Kidney (tissue), 14 donors: ENCODE measurements around the gene ATP1A3. TPM values are rescaled to one million over a fixed set of nuclear protein-coding genes. Genes with fewer than 3 reads are reported as not detected.
A peak's percentile ranks its signal among the peaks of the same experiment; 100 is the strongest.

Experiments
- DNase-seq, 5 donors: peaks; one replicate each; pipeline ENCODE4 v3.0.0-alpha.2; 2013 to 2020
- FAIRE-seq: peaks from 2 replicates; lab custom pipeline; 2012; peaks lifted over from hg19 to GRCh38; lab: Jason Lieb, UNC
- H3K27ac ChIP-seq, 2 donors: one replicate each; pipeline ENCODE4 v1.7.0; 2013; ENCODE audit warnings: low read depth in 2 of 2, low read length in 2 of 2, inconsistent platforms in 1 of 2
- H3K27me3 ChIP-seq: one replicate; pipeline ENCODE4 v1.7.1; 2013; ENCODE audit warnings: low read length, inconsistent platforms; ENCODE audit not compliant: control insufficient read depth, insufficient read depth
- H3K36me3 ChIP-seq, 3 donors: one replicate each; pipeline versions ENCODE4 v1.7.0 to v1.7.1; 2013; ENCODE audit warnings: low read length in 3 of 3, control low read depth in 1 of 3, inconsistent platforms in 1 of 3; ENCODE audit not compliant: insufficient read depth in 3 of 3, control insufficient read depth in 2 of 3
- H3K4me1 ChIP-seq, 3 donors: one replicate each; pipeline versions ENCODE4 v1.7.0 to v1.7.1; 2013; ENCODE audit warnings: low read length in 3 of 3, inconsistent platforms in 1 of 3, low read depth in 1 of 3; ENCODE audit not compliant: control insufficient read depth in 2 of 3, insufficient read depth in 2 of 3
- H3K4me3 ChIP-seq, 3 donors: one replicate each; pipeline versions ENCODE4 v1.7.0 to v1.8.1; 2013; ENCODE audit warnings: low read length in 3 of 3, control low read depth in 1 of 3, inconsistent platforms in 1 of 3
- H3K9ac ChIP-seq, 3 donors: one replicate each; pipeline versions ENCODE4 v1.7.0 to v1.7.1; 2013; ENCODE audit warnings: low read length in 3 of 3, control low read depth in 1 of 3, inconsistent platforms in 1 of 3
- H3K9me3 ChIP-seq, 3 donors: one replicate each; pipeline versions ENCODE4 v1.7.0 to v1.7.1; 2013; ENCODE audit warnings: low read length in 3 of 3, control low read depth in 1 of 3, inconsistent platforms in 1 of 3; ENCODE audit not compliant: control insufficient read depth in 2 of 3, insufficient read depth in 1 of 3
- intact Hi-C: fragments of 100-400 bp; cut with DNase I; formaldehyde crosslinking; loops from one replicate; pipeline ENCODE4 v1.11.1; 2022
- polyA plus RNA-seq: library from polyadenylated mRNA; stranded (reverse); fragments of 350-450 nt; fragmentation: Illumina TruSeq; extraction: RNeasy Lipid Tissue Mini Kit (QIAGEN cat#74804); gene quantifications from one replicate; pipeline ENCODE4 v1.2.3, GENCODE V29; 2014; ENCODE audit warnings: low read depth, low replicate concordance; ENCODE audit not compliant: insufficient read depth
- total RNA-seq: library from RNA; stranded (reverse); fragmentation: NEBNext Ultra II Directional; extraction: Animal tissue kit (Norgen Biotek cat#: 25700); gene quantifications from one replicate; pipeline ENCODE4 v1.2.1, GENCODE V29; 2021
- TF ChIP-seq, protein P1 (sequence below): IDR thresholded peaks from 3 replicates; pipeline ENCODE4 v1.5.1; 2012; ENCODE audit warnings: mild to moderate bottlenecking, moderate library complexity, borderline replicate concordance; ENCODE audit not compliant: insufficient read depth; ENCODE audit errors: extremely low read depth
- donor health status: control.
- donor health status: control.
- donor health status: control.
- donor health status: control.
- donor health status: control.
- donor health status: DM: yes; HTN: yes; CAD: no.
- donor health status: Normal renal cell carcinoma (clear cell type).

Gene ATP1A3
- total and polyA plus RNA-seq, 2 donors from 2014 or later: not detected

DNA sequence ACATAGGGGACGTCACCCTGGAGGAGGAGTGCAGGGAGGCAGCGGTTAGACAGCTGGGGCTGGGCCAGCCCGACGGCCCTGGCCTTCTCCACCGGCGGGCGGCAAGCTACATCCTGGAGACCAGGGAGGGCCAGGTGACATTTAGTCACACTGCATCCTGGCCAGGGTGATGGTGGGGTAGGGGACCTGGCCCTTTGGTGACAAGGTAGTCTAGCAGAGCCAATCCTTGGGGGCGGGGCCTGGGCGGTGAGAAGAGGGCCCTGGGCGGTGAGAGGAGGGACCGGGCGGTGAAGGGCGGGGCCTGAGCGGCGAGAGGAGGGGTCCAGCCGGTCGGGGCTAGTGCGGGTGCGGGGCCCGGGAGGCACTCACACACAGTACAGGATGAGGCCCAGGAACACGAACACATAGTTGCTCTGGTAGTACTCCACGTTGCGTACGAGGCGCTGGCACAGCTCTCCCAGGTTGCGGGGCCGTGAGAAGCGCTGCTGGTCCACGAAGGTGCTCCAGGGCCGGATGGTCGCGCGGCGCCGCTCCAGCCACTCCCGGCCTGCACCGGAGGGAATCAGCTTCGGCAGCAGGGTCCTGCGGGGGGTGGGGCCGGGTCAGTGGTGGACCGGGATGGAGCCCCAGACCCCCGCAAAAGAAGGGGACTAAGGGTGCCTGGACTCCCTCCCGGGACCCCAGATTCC, 35.5 kb downstream of the ATP1A3 start:
- intact Hi-C loops: no loop called here
- Histone ChIP-seq H3K4me3 (peak overlapping the region; percentile 69 to 84 (median 75)), H3K36me3 (peaks cover 0 to 6% (median 3%) of the 10 kb centered on the region in 3 donors), H3K27me3 (no peaks in the 10 kb centered on the region), H3K27ac (peak overlapping the region; percentile 79 to 86), H3K9me3 (no peaks in the 10 kb centered on the region), H3K9ac (peak overlapping the region; percentile 65 to 83 (median 75)), H3K4me1 (peaks cover 0 to 15% (median 4%) of the 10 kb centered on the region in 3 donors)
- TF ChIP-seq, protein P1, sequence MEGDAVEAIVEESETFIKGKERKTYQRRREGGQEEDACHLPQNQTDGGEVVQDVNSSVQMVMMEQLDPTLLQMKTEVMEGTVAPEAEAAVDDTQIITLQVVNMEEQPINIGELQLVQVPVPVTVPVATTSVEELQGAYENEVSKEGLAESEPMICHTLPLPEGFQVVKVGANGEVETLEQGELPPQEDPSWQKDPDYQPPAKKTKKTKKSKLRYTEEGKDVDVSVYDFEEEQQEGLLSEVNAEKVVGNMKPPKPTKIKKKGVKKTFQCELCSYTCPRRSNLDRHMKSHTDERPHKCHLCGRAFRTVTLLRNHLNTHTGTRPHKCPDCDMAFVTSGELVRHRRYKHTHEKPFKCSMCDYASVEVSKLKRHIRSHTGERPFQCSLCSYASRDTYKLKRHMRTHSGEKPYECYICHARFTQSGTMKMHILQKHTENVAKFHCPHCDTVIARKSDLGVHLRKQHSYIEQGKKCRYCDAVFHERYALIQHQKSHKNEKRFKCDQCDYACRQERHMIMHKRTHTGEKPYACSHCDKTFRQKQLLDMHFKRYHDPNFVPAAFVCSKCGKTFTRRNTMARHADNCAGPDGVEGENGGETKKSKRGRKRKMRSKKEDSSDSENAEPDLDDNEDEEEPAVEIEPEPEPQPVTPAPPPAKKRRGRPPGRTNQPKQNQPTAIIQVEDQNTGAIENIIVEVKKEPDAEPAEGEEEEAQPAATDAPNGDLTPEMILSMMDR: peak; percentile 10
- FAIRE-seq (no peak), DNase-seq (peak; percentile 86 to 95 (median 94))

DNA sequence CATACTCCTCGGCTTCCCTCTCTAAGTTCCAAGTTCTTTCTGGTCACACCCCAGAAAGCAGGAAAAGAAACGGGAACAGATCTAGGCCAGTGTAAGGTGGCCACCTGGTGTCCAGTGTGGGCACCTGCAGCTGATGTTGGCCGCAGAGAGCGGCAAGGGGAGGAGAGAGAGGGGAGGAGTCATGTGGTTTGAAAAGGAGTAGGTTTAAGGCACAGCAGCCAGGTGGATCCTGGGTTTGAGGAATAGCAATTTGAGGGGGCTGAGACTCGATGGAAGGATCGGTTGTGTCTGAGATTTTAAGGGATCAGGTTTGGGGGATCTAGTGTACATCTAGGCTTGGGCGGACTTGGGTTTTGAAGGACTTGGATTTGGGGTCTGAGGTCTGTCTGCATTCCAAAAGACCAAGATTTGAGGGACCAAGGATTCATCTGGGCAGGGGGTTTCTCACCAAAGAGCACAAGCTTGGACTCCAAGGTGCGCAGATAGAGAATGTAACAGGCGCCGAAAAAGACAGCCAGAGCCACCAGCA, 36.1 kb downstream of the ATP1A3 start:
- TF ChIP-seq, protein P1: peak; percentile 90
- intact Hi-C loops: no loop called here
- Histone ChIP-seq H3K4me1 (peaks cover 0 to 15% (median 4%) of the 10 kb centered on the region in 3 donors), H3K27ac (peak overlapping the region; percentile 79 to 86), H3K4me3 (peak overlapping the region; percentile 24 to 84 (median 69)), H3K9ac (peak overlapping the region; percentile 15 to 75 (median 17)), H3K9me3 (no peaks in the 10 kb centered on the region), H3K27me3 (no peaks in the 10 kb centered on the region), H3K36me3 (peaks cover 0 to 6% (median 3%) of the 10 kb centered on the region in 3 donors)
- DNase-seq (peak in 4 of 5 donors; percentile 91 to 96 (median 93)), FAIRE-seq (peak; percentile 70)

DNA sequence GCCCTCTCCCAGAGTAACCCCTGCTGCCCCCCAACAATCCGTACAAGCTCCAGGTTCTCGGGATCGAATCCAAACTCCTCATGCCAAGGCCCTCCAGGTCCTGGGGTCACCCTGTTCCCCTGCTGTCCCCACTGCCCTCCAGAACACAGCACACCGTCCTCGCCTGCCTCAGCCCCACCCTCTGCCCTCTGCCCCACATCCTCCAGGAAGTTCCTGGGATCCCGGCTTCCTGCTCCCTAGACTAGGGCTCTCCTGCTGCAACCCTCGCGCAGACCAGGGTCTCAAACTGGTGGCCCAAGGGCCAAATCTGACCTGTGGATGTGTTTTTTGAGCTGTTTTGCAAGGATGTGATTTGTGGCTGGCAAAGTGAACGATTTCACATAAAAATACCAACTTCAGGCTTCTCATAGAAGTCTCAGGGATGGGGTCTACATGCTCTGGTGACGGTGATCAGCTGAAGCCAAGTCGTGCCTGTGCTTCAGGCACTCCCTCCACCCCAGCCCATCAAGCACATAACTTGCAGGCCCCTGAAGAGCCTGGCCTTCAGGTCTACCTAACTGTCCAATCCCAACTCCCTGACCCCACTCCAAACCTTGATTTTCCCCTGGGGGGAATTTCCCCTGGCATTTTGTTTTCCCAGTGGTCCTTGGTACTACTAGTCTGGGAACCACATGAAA, 36.7 kb downstream of the ATP1A3 start:
- TF ChIP-seq, protein P1: no peak
- FAIRE-seq: no peak

More for the DNA sequence above, 36.7 kb downstream of the ATP1A3 start:
- Histone ChIP-seq H3K9ac (peak overlapping the region in 1 of 3 donors; percentile 56), H3K4me3 (peak overlapping the region in 1 of 3 donors; percentile 11), H3K4me1 (peaks cover 0 to 15% (median 4%) of the 10 kb centered on the region in 3 donors), H3K36me3 (peaks cover 0 to 6% (median 3%) of the 10 kb centered on the region in 3 donors), H3K27me3 (no peaks in the 10 kb centered on the region), H3K9me3 (no peaks in the 10 kb centered on the region), H3K27ac (no peak overlapping the region)
- DNase-seq: no peak
- intact Hi-C loops: no loop called here
